Measurements from ENCODE around the gene NECTIN2.
A peak's percentile ranks its signal among the peaks of the same experiment; 100 is the strongest.
"Not testable (repeated sequence)": the region's sequence is repeated elsewhere in the genome, so short reads cannot be mapped to it uniquely, and the experiment has no call there.

NECTIN2 gene

GRCh38 chr19:44851427-44851826, 5.3 kb downstream of the NECTIN2 start:
- DNase-seq = no peak

- DNase-seq = no peak
These were observed 9.5 kb downstream of the NECTIN2 start for GRCh38 chr19:44855606-44856005.

DNA sequence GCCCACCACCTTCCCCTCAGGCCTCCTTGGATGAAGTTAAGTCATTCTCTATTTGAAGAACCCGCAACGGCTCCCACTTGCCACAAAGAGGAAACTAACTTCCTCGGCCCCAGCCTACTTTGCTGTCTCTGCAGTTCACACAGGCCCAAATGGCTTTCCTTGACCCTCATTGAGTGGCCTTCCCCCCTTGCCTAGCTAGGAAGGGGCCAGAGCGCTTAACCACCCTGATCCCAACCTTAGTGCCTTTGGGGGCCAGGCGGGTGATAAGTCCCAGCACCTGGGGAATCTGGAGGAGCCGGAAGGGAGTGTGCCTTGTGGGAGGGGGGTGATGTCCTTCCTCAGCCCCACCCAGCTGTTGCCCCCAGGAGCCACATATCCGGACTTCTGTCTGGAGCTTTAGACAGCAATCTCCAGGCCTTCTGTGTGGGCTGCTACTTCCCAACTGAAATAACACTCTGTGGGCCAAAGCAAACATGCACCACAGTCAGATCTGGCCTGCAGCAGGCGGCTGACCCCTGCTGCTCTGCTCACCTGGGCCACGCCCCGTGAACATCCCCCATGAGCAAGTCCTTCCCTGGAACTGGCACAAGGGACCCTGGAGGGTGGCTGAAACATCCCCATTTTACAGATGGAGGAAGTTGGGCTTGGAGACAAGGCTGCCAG, 10.5 kb downstream of the NECTIN2 start:
- no peak for DNase-seq

DNA sequence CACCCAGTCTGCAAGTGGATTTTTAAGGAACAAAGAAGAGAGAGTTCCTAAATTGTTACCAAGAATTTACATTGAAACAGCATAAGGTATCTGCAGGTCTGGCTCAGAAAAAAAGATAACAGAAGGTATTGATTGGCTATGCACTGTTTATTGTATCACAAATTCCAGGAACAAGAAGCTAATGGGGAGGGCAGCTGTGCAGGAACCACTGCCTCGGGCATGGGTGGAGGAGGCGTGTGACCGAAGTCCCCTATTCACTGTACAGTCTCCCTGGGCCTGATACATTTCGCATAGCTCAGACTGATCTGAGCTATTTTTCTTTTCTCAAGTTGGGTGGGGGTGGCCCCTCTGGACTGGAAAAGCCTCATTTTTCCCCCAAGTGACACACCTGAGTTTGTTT, 11.7 kb downstream of the NECTIN2 start:
- DNase-seq = no peak

- DNase-seq = not testable (repeated sequence)
These were observed 15.5 kb downstream of the NECTIN2 start for GRCh38 chr19:44861576-44861975.

DNA sequence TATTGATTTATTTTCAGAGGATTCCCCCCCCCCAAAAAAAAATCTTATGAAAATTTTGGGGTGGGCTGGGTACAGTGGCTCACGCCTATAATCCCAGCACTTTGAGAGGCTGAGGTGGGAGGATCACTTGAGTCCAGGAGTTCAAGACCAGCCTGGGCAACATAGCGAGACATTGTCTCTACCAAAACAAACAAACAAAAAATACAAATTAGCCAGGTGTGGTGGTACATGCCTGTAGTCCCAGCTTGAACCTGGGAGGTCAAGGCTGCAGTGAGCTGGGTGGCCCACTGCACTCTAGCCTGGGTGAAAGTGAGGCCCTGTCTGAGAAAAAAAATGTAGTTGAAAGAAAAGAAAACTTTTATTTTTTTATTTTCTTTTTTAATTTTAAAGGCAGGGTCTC, 17.9 kb downstream of the NECTIN2 start:
- DNase-seq = no peak

- DNase-seq = no peak
These were observed 19.2 kb downstream of the NECTIN2 start for GRCh38 chr19:44865196-44865767.

DNA sequence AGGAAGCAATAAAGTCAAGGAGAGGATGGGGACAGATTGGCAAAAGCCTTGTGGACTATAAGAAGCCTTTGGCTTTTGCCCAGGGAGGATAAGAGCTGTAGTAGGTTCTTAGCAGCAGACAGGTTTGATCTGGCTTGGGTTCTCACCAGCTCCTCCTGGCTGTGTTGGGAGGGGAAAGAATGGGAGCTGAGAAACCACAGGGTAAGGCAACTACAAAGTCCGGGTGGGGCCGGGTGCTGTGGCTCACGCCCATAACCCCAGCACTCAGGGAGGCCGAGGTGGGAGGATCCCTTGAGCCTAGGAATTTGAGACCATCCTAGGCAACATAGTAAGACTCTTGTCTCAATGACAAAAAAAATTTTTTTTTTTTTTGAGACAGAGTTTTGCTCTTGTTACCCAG, 20.6 kb downstream of the NECTIN2 start:
- no peak for DNase-seq

- no peak for DNase-seq
These were observed 21.5 kb downstream of the NECTIN2 start for GRCh38 chr19:44867578-44867977.

DNA sequence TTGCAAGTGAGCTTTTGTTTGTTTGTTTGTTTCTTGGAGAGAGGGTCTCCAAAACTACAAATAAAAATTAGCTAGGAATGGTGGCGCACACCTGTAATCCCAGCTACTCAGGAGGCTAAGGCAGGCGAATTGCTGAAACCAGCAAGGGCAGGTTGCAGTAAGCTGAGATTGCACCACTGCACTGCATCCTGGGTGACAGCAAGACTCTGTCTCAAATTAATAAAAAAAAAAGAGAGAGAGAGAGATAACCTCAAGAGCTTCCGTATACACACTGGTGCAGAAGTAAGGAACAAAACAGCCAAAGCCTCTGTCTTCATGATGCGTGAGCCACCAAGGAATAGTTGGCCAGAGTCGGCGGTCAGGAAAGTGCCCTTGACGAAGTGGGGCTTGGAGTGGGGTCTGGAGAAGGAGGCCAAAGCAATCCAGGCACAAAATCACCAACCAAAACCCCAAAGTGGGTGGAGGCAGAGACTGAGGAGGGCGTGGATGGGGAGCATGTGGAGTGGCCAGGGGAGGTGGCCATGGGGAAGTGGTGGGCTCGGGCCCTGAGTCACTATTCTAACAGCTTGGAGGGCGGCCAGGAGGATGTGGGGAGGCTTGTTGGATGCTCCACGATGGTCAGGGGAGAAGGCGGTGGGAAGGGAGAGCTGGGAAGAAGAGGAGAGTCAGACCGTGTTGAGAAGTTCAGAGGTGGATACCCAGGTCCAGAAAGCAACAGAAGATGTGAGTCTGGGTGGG, 23.8 kb downstream of the NECTIN2 start:
- DNase-seq = peak; percentile 78

- no peak for DNase-seq
These were observed 25.7 kb downstream of the NECTIN2 start for GRCh38 chr19:44871809-44872208.

DNA sequence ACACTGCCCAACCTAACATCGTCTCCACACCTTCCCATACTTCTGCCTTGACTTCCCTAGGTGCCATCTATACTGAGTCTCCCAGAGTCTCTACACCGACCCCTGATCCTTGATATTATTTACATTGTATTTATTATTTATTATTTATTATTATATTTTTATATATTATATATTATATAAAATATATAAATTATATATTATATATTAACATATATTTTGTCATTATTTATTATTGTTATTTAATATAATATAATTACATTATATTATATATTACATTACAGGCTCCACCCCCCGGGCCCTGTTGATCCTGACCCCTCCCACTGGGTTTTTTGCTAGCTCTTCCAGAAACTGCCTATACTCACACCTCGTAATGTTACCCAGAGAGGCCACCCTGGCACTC, 26.6 kb downstream of the NECTIN2 start:
- no peak for DNase-seq

DNA sequence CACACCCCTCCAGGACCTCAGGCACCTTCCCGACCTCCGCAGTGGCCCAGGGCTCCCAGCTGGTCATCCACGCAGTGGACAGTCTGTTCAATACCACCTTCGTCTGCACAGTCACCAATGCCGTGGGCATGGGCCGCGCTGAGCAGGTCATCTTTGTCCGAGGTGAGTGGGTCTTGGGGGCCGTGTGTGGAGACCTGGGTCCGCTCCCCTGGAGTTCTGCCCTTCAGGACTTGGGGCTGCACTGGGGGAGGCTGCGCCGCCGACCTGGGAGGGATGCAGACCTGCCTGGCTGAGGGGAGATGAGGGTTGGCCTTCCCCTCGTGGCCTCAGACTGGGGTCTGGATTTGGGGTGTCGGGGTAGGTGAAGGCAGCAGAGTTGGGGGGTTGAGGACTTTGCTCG, 28.2 kb downstream of the NECTIN2 start:
- DNase-seq = no peak

GRCh38 chr19:44875666-44876451, 29.8 kb downstream of the NECTIN2 start:
- peak; percentile 80 for DNase-seq

- DNase-seq = no peak
These were observed 30.9 kb downstream of the NECTIN2 start for GRCh38 chr19:44876930-44877535.

DNA sequence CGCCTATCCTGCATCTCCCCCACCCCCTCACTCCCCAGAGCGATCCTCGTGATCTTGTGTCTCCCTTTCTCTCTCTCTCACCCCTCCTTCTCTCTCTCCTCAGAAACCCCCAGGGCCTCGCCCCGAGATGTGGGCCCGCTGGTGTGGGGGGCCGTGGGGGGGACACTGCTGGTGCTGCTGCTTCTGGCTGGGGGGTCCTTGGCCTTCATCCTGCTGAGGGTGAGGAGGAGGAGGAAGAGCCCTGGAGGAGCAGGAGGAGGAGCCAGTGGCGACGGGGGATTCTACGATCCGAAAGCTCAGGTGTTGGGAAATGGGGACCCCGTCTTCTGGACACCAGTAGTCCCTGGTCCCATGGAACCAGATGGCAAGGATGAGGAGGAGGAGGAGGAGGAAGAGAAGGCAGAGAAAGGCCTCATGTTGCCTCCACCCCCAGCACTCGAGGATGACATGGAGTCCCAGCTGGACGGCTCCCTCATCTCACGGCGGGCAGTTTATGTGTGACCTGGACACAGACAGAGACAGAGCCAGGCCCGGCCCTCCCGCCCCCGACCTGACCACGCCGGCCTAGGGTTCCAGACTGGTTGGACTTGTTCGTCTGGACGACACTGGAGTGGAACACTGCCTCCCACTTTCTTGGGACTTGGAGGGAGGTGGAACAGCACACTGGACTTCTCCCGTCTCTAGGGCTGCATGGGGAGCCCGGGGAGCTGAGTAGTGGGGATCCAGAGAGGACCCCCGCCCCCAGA, 32.2 kb downstream of the NECTIN2 start:
- DNase-seq = no peak

GRCh38 chr19:44879309-44880065, 33.4 kb downstream of the NECTIN2 start:
- DNase-seq = no peak

DNA sequence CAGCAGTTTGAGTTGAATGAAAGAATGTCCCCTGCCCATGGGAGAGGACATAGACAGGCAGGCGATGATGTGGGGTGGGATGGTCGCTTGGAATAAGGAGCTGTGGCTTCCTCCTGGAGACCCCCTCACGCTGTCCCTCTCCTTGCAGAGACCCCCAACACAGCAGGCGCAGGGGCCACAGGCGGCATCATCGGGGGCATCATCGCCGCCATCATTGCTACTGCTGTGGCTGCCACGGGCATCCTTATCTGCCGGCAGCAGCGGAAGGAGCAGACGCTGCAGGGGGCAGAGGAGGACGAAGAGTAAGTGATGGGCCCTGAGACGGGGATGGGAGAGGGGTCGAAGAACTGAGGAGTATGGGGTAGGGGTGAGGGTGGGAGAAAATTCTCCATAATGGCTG, 36.0 kb downstream of the NECTIN2 start:
- DNase-seq = no peak

- DNase-seq = not testable (repeated sequence)
These were observed 36.7 kb downstream of the NECTIN2 start for GRCh38 chr19:44882619-44883397.

DNA sequence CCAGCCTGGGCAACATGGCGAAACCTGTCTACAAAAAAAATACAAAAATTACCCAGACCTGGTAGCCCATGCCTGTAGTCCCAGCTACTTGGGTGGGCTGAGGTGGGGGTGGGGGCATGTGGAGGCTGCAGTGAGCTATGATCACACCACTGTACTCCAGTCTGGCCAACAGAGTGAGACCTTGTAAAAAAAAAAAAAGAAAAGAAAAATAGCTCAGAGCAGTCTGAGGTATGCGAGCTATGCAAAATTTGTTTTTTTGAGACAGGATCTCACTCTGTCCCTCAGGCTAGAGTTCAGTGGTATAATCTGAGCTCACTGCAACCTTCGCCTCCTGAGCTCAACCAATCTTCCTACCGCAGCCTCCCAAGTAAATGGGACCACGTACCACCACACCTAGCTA, 37.8 kb downstream of the NECTIN2 start:
- DNase-seq = peak; percentile 77
